HG03460 (cell line): ENCODE results near the gene VPS35L.

ENCODE experiments used
- ATAC-seq: cut with Tn5 transposase; IDR thresholded peaks from one replicate; pipeline ENCODE4 v1.9.1; 2021; ENCODE audit not compliant: unreplicated experiment

VPS35L gene

DNA sequence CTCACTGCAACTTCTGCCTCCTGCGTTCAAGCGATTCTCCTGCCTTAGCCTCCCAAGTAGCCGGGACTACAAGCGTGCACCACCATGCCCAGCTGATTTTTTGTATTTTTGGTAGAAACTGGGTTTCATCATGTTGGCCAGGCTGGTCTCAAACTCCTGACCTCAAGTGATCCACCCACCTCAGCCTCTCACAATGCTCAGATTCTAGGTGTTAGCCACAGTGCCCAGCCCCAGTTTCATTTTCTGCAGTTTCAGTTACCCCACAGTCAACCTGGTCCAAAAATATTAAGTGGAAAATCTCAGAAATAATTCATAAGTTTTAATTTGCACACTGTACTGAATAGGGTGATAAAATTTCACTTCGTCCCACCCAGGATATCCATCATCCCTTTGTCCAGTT lies 133.8 kb downstream of the VPS35L start:
- no peak for ATAC-seq

DNA sequence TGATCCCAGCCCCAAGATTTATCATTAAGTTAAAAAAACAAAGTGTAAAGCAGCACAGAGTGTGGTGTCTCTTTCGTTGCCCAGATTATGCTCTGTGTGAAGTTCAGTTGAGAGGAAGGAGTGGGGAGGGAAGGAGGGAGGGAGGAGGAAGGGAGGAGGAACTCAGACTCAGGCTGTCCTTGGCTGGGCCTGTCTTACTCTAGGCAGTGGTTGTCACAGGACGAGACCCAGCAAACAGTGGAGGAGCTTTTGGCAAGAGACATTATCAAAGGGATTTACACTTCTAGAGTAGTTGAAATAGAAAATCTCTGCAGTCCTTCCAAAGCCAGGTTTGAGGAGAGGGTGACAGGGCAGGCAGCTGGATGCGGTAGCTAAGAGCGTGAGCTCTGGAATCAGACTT lies 134.7 kb downstream of the VPS35L start:
- ATAC-seq, result no peak

GRCh38 chr16:19691161-19691711 lies 135.7 kb downstream of the VPS35L start:
- ATAC-seq, result no peak

DNA sequence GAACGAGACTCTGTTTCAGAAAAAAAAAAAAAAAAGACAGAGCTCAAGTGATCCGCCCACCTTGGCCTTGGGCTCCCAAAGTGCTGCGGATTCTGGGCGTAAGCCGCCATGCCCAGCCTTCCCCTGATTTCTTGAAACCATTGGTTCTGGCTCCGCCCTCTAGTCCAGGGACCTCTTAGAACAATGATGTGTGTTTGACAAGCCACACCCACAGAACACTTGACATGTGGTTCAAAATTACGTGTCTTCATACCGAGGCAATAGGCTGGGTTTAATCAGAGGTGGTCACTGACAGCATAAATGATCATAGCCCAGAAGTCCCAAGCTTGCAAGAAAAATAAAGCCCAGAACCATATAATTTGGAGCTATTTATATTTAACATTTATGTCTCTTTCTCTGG lies 139.5 kb downstream of the VPS35L start:
- no peak for ATAC-seq

- no peak for ATAC-seq
Observed at GRCh38 chr16:19696328-19696727, 140.8 kb downstream of the VPS35L start.

- no peak for ATAC-seq
Observed at GRCh38 chr16:19696961-19697360, 141.5 kb downstream of the VPS35L start.

GRCh38 chr16:19697756-19698318 lies 142.3 kb downstream of the VPS35L start:
- no peak for ATAC-seq

GRCh38 chr16:19698480-19699465 lies 143.3 kb downstream of the VPS35L start:
- no peak for ATAC-seq

GRCh38 chr16:19699472-19699871 lies 144.0 kb downstream of the VPS35L start:
- no peak for ATAC-seq

DNA sequence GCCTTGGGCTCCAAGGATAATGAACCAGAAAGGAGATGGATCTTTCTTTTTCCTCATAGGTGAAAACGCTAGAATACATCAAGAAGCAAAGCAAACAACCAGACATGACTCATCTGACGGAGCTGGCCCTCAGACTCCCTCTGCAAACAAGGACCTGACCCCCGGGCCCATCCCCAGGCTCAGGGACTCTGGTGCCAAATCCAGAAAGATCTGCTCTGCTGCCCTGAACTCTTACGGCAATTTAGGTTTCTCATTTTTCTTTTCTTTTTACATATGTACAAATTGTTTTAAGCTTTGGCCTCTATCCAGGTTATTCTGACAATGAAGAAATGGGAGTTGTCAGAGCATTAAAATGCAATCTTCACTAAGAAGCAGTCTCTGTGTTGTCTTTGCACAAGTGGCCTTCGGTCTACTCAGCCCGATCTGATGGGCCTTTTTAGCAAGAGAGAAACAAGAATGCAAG lies 144.8 kb downstream of the VPS35L start:
- no peak for ATAC-seq

- no peak for ATAC-seq
Observed at GRCh38 chr16:19701091-19701490, 145.6 kb downstream of the VPS35L start.

- no peak for ATAC-seq
Observed at GRCh38 chr16:19703172-19703889, 147.8 kb downstream of the VPS35L start.

DNA sequence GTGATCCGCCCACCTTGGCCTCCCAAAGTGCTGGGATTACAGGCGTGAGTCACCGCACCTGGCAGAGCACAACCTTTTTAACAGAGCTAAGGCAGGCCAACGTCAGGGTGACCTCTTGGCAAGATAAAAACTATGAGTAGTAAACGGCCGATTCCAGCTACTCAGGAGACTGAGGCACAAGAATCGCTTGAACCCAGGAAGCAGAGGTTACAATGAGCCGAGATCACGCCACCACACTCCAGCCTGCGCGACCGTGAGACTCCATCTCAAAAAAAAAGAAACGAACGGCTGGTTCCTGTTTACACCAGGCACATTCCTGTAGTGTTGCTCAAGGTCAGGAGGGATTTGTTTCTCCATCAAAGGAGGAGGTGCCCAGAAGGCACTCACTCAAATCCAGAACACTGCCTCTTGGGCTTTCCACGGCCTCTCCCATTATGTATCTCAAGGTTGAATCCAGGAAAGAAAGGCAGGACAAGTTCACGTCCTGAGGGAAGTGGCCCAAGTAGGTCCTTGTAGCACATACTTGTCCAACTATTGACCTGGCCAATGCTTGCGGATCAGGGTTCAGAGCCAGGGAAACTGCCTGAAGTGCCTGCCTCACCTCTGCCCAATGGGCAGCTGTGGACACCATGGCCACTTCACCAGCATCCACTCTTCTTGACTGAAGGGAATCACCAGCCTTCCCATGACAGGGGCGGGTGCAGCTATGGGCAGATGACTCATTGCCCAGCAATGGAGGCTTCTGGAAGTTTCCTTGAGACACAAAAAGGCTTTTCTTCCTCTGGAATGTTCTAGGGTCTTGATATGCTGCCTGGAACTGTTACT lies 149.0 kb downstream of the VPS35L start:
- ATAC-seq, result no peak

DNA sequence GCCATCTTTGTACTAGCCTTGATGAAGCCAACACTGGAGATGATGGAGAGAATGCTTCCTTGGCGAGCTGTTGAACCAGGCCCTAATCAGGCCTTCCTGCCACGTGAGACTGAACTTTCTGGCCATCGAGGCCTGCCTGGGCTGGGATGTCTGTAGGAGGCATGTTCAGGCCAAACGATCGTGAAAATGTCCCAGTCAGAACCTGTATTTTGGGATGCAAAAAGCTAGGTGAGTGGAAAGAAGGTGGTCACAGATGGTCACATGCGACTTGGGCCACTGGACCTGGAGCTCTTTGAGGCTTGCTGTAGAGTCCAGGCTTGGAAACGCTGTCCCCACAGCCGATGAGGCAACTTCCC lies 149.6 kb downstream of the VPS35L start:
- no peak for ATAC-seq

GRCh38 chr16:19705843-19706242 lies 150.3 kb downstream of the VPS35L start:
- ATAC-seq, result no peak

DNA sequence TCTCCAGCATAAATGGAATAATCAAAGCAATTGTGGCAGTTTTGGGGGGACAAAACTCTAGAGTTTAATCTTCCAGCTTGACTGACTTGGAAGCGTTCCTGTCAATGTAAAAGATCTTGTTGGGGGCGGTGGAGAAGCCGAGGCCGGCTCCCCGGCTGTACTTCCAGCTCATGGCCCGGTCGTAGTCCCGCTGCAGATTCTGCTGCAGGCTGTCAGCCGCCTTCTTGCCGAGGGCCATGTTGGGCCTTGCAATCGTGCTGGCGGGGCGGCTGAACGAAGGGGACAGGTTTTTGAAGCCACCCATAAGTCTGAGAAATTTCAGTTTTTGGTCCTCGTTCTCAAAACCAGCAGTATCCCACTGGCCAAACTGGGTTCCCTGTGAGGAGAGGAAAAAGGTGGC lies 151.3 kb downstream of the VPS35L start:
- no peak for ATAC-seq

DNA sequence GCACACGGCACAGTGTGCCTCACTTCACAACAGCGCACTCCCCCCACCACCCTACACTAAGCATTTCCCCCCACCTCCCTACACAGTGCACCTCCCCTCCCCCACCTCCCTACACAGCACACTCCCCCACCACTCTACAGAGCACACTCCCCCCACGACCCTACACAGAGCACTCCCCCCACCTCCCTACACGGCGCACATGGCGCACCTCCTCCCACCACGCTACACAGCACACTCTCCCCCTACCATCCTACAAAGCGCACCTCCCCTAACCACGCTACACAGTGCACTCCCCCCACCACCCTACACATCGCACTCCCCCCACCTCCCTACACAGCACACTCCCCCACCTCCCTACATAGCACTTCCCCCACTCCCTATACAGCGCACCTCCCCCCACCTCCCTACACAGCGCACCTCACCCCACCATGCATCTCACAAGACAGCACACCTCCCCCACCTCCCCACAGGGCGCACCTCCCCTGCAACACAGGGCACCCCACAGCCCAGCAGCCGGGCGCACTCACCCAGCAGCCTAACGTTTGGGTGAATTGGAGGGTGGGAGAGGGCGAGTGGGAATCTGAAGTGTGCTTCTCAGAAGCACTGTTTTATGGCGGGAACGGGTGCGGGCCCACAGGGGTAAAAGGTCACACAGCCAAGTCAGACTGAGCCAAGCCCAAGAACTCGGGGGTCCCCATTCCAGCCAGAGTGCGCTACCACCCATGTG lies 152.2 kb downstream of the VPS35L start:
- ATAC-seq, result no peak

DNA sequence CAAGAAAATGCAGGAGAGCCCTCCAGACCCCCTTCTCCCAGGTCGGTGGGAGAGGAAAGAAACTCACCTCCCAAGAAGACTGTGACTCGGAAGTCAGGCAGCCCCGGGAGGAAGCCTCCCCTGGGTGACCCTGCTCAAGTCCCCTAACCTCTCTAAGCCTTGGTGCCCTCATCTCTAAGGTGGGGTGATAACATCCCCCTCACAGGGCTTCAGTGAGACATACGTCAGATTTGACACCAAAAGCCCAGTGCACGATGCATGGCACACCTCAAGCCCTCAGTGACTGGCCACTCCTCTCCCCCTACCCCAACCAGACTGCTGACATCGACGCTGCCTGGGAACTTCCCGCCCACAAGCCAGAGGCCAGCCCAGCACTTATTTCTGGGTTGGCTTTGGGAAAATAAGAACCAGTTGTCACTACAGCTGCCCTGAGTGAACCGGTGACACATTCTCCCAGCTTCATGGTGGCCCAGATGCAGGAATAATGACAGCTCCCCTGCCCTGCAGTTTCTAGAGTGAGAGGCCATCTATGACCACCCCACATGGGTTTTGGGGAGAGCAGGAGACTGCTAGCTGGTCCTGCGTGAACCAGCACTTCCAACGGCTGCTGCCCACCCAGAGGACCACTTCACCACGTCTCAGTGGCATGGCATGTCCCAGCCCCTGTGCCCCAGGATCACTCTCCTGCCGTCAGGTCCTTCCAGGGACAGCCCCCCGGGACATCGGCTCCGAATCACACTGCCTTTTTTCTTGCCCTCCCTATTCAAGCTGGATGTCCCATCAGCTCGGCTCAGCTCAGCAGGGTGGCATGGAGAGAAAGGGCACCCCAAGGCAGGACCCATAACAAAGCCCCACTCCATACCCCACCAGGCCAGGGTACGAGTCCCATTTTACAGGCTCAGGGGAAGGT lies 153.0 kb downstream of the VPS35L start:
- ATAC-seq, result no peak
